K562 (cell line): ENCODE data around the gene SRL. TPM values are rescaled to one million over a fixed set of nuclear protein-coding genes. Genes with fewer than 3 reads are reported as not detected.

Experiments
- ARID1B ChIP-seq: fragments of 450-650 bp; IDR thresholded peaks from 2 replicates; pipeline ENCODE4 v1.6.1; 2016; ENCODE audit warnings: antibody characterized with exemption, mild to moderate bottlenecking, inconsistent platforms
- BHLHE40 ChIP-seq: IDR thresholded peaks from 2 replicates; pipeline ENCODE4 v1.6.1; 2011; ENCODE audit warnings: low read length, improper control_type of control experiment
- CLOCK ChIP-seq: fragments of 250-450 bp; sonication (Bioruptor Pico); IDR thresholded peaks from 2 replicates; pipeline ENCODE4 v1.4.0; 2020; ENCODE audit warnings: mild to moderate bottlenecking, moderate library complexity, borderline replicate concordance
- CREM ChIP-seq: IDR thresholded peaks from 2 replicates; pipeline ENCODE4 v1.6.1; 2014; ENCODE audit warnings: antibody characterized with exemption, low read depth
- CTCFL ChIP-seq: IDR thresholded peaks from 2 replicates; pipeline ENCODE4 v1.6.1; 2011; ENCODE audit warnings: borderline replicate concordance, low read depth, mild to moderate bottlenecking, moderate library complexity, low read length; ENCODE audit not compliant: insufficient read depth, poor library complexity, severe bottlenecking
- FIP1L1 ChIP-seq: fragments of 200-400 bp; formaldehyde crosslinking; IDR thresholded peaks from 2 replicates; pipeline ENCODE4 v1.6.1; 2018; ENCODE audit warnings: mild to moderate bottlenecking, low read depth, low read length; ENCODE audit not compliant: poor library complexity, severe bottlenecking
- MTA3 ChIP-seq: fragments of 450-650 bp; formaldehyde crosslinking; IDR thresholded peaks from 2 replicates; pipeline ENCODE4 v1.6.1; 2017; ENCODE audit warnings: mild to moderate bottlenecking, borderline replicate concordance
- RAD21 ChIP-seq, 2 experiments: fragments of 250-450 bp in 1 of 2; fragments of 450-650 bp in 1 of 2; sonication (Bioruptor Pico) in 1 of 2; formaldehyde crosslinking in 1 of 2; IDR thresholded peaks in 1 of 2; conservative IDR thresholded peaks in 1 of 2; 2 replicates each; pipeline versions ENCODE4 v1.4.0 to v1.8.0; 2020 to 2022; ENCODE audit warnings: mild to moderate bottlenecking in 2 of 2, moderate library complexity in 1 of 2
- RB1 ChIP-seq: fragments of 450-650 bp; IDR thresholded peaks from 2 replicates; pipeline ENCODE4 v1.6.1; 2017; ENCODE audit warnings: low read depth, mild to moderate bottlenecking
- SMAD1 ChIP-seq: fragments of 150-350 bp; IDR thresholded peaks from 2 replicates; pipeline ENCODE4 v1.6.1; 2014; ENCODE audit warnings: low read length, low read depth; ENCODE audit not compliant: partially characterized antibody
- TCFL5 ChIP-seq: fragments of 250-450 bp; sonication (Bioruptor Pico); conservative IDR thresholded peaks from 2 replicates; pipeline ENCODE4 v1.6.1; 2021; ENCODE audit warnings: mild to moderate bottlenecking, moderate library complexity, matching md5 sums
- TGIF2 ChIP-seq: sonication (generic); formaldehyde crosslinking; IDR thresholded peaks from 2 replicates; pipeline ENCODE4 v1.8.1; 2022; ENCODE audit warnings: mild to moderate bottlenecking, missing genetic modification reagents, moderate library complexity
- XRCC5 ChIP-seq: fragments of 200-400 bp; formaldehyde crosslinking; IDR thresholded peaks from 2 replicates; pipeline ENCODE4 v1.6.1; 2017; ENCODE audit warnings: low read depth, mild to moderate bottlenecking, low read length
- ZBTB33 ChIP-seq: sonication (generic); formaldehyde crosslinking; IDR thresholded peaks from 2 replicates; pipeline ENCODE4 v1.8.1; 2023; ENCODE audit warnings: mild to moderate bottlenecking, missing genetic modification reagents
- ZBTB43 ChIP-seq: sonication (generic); formaldehyde crosslinking; IDR thresholded peaks from 2 replicates; pipeline ENCODE4 v1.8.0; 2023; ENCODE audit warnings: mild to moderate bottlenecking, missing genetic modification reagents
- ZBTB7A ChIP-seq: IDR thresholded peaks from 2 replicates; pipeline ENCODE4 v1.6.1; 2011; ENCODE audit warnings: low read depth, mild to moderate bottlenecking, low read length, moderate library complexity, borderline replicate concordance; ENCODE audit not compliant: control insufficient read depth
- ZNF174 ChIP-seq: fragments of 250-450 bp; sonication (Bioruptor Pico); IDR thresholded peaks from 2 replicates; pipeline ENCODE4 v1.4.0; 2020; ENCODE audit warnings: mild to moderate bottlenecking
- ZNF655 ChIP-seq: fragments of 250-450 bp; sonication (Bioruptor Pico); IDR thresholded peaks from 2 replicates; pipeline ENCODE4 v1.5.0; 2021
- polyA plus RNA-seq, 8 experiments: library from polyadenylated mRNA; depleted of rRNA in 4 of 8; stranded (reverse) in 5 of 8; unstranded in 3 of 8; fragments of >200 nt; fragmentation: Nextera tagmentation in 2 of 8; fragmentation: Illumina TruSeq in 1 of 8; extraction: Ambion mirVana in 2 of 8; extraction: Trizol in 1 of 8; gene quantifications; 2 replicates each; pipeline versions ENCODE4 v1.2.1 to v1.2.3, GENCODE V29; 2011 to 2014; ENCODE audit warnings: inconsistent platforms in 1 of 8, missing spikeins in 1 of 8
- total RNA-seq, 7 experiments: library from RNA; depleted of rRNA in 6 of 7; stranded (reverse); fragments of >200 nt in 6 of 7; fragmentation: Illumina TruSeq in 2 of 7; extraction: Trizol in 2 of 7; gene quantifications; 2 replicates each; pipeline versions ENCODE4 v1.2.1 to v1.2.3, GENCODE V29; 2011 to 2021; ENCODE audit warnings: low replicate concordance in 1 of 7

Gene SRL
- total and polyA plus RNA-seq, 9 of the 15 experiments (the other 6 are each of a cell fraction or from before 2014, with no cell fraction given): 0.01 TPM; not detected in 8

- TF ChIP-seq CTCFL (peak; percentile 71), ZBTB7A (no peak), ZNF174 (no peak), BHLHE40 (no peak), CREM (peak; percentile 58), ZBTB43 (CRISPR knock-in tag) (no peak), ZBTB33 (CRISPR knock-in tag) (peak; percentile 100), RAD21 (CRISPR knock-in tag; conservative IDR thresholded peaks at IDR 0.05 in 1 of 2, IDR thresholded peaks at IDR 0.05 in 1 of 2) (peak; percentile 17 to 70; a peak in 3 of 4 replicates), TCFL5 (no peak), FIP1L1 (peak; percentile 51), RB1 (peak; percentile 50; the same call in 1 of the 2 replicates), MTA3 (peak; percentile 50; the same call in 1 of the 2 replicates), ARID1B (no peak), XRCC5 (peak; percentile 38; the same call in 1 of the 2 replicates), TGIF2 (CRISPR knock-in tag) (no peak), ZNF655 (CRISPR knock-in tag) (no peak), SMAD1 (no peak), CLOCK (CRISPR knock-in tag) (no peak)
These were observed 19.8 kb upstream of the SRL start (continued) for GRCh38 chr16:4261557-4262172.
